ENCODE results near the gene IFT20.

DNA sequence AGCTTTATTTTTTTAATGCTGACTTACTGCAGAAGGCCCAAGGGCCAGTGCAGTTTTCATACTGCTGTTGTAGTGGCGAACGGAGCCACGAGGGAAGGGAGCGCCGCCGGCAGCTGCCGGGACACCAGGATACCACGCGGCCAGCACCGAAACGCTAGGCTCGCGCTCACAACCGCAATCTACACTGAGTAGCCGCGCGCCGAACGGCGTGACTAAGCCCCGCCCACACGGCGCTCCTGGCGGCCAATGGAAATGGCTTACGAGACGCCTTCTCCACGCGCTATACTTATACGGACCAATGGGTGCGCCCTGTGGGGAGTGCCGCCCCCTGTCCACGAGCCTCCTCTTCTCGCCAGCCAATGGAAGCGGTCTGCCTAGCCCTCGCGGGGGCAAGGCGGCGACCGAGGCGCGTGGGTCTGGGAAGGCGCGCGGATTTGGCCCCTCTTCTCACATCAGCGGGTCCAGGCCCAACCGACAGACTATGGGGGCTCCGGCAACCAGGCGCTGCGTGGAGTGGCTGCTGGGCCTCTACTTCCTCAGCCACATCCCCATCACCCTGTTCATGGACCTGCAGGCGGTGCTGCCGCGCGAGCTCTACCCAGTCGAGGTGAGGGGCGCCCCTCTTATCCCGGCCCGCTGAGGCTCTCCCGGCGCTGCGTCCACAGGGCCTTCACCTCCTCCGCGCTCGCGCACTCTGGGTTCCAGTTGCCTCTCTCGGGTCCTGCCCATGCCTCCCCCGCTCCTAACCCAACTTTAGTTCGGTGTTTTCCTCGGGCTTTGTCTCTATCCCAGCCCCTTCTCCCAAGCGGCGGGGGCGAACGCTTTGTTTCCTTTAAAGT lies 16.3 kb downstream of the IFT20 start, which contains the start of gene TMEM97:
- TF ChIP-seq, protein P1, sequence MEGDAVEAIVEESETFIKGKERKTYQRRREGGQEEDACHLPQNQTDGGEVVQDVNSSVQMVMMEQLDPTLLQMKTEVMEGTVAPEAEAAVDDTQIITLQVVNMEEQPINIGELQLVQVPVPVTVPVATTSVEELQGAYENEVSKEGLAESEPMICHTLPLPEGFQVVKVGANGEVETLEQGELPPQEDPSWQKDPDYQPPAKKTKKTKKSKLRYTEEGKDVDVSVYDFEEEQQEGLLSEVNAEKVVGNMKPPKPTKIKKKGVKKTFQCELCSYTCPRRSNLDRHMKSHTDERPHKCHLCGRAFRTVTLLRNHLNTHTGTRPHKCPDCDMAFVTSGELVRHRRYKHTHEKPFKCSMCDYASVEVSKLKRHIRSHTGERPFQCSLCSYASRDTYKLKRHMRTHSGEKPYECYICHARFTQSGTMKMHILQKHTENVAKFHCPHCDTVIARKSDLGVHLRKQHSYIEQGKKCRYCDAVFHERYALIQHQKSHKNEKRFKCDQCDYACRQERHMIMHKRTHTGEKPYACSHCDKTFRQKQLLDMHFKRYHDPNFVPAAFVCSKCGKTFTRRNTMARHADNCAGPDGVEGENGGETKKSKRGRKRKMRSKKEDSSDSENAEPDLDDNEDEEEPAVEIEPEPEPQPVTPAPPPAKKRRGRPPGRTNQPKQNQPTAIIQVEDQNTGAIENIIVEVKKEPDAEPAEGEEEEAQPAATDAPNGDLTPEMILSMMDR (conservative IDR thresholded peaks at IDR 0.05; ENCODE audit: low read depth in 2 of 2) = no peak
- TF ChIP-seq, protein P2, sequence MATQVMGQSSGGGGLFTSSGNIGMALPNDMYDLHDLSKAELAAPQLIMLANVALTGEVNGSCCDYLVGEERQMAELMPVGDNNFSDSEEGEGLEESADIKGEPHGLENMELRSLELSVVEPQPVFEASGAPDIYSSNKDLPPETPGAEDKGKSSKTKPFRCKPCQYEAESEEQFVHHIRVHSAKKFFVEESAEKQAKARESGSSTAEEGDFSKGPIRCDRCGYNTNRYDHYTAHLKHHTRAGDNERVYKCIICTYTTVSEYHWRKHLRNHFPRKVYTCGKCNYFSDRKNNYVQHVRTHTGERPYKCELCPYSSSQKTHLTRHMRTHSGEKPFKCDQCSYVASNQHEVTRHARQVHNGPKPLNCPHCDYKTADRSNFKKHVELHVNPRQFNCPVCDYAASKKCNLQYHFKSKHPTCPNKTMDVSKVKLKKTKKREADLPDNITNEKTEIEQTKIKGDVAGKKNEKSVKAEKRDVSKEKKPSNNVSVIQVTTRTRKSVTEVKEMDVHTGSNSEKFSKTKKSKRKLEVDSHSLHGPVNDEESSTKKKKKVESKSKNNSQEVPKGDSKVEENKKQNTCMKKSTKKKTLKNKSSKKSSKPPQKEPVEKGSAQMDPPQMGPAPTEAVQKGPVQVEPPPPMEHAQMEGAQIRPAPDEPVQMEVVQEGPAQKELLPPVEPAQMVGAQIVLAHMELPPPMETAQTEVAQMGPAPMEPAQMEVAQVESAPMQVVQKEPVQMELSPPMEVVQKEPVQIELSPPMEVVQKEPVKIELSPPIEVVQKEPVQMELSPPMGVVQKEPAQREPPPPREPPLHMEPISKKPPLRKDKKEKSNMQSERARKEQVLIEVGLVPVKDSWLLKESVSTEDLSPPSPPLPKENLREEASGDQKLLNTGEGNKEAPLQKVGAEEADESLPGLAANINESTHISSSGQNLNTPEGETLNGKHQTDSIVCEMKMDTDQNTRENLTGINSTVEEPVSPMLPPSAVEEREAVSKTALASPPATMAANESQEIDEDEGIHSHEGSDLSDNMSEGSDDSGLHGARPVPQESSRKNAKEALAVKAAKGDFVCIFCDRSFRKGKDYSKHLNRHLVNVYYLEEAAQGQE (IDR thresholded peaks at IDR 0.05; ENCODE audit: unreplicated experiment) = peak; percentile 25
- TF ChIP-seq EZH2 (IDR thresholded peaks at IDR 0.05; ENCODE audit: low read depth, unreplicated experiment) (no peak), POLR2AphosphoS5 (IDR thresholded peaks at IDR 0.05; ENCODE audit: low read depth) (peak; percentile 89), EZH2phosphoT487 (IDR thresholded peaks at IDR 0.05; ENCODE audit: unreplicated experiment) (no peak)
- TF ChIP-seq, protein P3, sequence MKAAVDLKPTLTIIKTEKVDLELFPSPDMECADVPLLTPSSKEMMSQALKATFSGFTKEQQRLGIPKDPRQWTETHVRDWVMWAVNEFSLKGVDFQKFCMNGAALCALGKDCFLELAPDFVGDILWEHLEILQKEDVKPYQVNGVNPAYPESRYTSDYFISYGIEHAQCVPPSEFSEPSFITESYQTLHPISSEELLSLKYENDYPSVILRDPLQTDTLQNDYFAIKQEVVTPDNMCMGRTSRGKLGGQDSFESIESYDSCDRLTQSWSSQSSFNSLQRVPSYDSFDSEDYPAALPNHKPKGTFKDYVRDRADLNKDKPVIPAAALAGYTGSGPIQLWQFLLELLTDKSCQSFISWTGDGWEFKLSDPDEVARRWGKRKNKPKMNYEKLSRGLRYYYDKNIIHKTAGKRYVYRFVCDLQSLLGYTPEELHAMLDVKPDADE (IDR thresholded peaks at IDR 0.05) = no peak

Measured in GM23338 (cell line).